Measurements from ENCODE around the gene GABBR1. TPM values are rescaled to one million over a fixed set of nuclear protein-coding genes. Genes with fewer than 3 reads are reported as not detected.

The GABBR1 gene
- total RNA-seq, 1 donor: 7.6 TPM

DNA sequence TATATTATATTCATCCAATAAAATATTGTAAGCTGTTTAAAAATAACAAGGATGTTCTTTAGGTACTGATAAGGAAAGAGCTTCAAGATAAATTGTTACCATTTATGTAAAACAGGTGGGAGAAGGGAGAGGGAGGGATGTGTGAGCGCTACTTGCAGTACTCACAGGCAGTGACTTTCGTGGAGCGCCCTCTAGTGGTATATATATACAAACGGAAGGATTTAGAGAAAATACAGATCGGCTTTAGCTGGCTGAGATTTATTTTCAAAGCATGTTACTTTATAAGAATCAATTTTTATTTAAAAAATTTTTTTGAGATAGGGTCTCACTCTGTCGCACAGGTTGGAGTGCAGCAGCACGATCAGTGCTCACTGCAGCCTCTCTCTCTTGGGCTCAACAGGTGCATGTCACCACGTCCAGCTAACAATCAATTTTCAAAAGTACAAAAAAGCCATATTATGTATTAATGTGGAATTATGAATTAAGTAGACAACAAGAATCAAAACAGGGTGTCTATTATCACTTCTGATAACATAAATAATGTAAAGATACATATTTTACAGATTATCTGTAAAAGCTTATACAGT lies 20.6 kb upstream of the GABBR1 start:
- Histone ChIP-seq H2AFZ (ENCODE audit: low read length) (no peak overlapping the region), H3K4me1 (ENCODE audit: insufficient read depth, low read length) (peaks cover 5% of the 10 kb centered on the region), H4K20me1 (ENCODE audit: insufficient read depth, low read length) (no peaks in the 10 kb centered on the region), H3K4me3 (ENCODE audit: insufficient read depth, low read length) (no peak overlapping the region), H3K9me3 (ENCODE audit: low read depth, low read length) (no peaks in the 10 kb centered on the region), H3K36me3 (ENCODE audit: insufficient read depth, low read length) (no peaks in the 10 kb centered on the region), H3K4me2 (ENCODE audit: insufficient read depth, low read length) (no peak overlapping the region), H3K27me3 (ENCODE audit: insufficient read depth, low read length) (peaks cover 12% of the 10 kb centered on the region), H3K27ac (ENCODE audit: low read depth, low read length) (no peak overlapping the region), H3K79me2 (ENCODE audit: insufficient read depth, low read length) (no peaks in the 10 kb centered on the region)
- DNase-seq (ENCODE audit: insufficient read length, low spot score, missing footprints): peak; percentile 91
- TF ChIP-seq, protein P1, sequence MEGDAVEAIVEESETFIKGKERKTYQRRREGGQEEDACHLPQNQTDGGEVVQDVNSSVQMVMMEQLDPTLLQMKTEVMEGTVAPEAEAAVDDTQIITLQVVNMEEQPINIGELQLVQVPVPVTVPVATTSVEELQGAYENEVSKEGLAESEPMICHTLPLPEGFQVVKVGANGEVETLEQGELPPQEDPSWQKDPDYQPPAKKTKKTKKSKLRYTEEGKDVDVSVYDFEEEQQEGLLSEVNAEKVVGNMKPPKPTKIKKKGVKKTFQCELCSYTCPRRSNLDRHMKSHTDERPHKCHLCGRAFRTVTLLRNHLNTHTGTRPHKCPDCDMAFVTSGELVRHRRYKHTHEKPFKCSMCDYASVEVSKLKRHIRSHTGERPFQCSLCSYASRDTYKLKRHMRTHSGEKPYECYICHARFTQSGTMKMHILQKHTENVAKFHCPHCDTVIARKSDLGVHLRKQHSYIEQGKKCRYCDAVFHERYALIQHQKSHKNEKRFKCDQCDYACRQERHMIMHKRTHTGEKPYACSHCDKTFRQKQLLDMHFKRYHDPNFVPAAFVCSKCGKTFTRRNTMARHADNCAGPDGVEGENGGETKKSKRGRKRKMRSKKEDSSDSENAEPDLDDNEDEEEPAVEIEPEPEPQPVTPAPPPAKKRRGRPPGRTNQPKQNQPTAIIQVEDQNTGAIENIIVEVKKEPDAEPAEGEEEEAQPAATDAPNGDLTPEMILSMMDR (IDR thresholded peaks at IDR 0.05; ENCODE audit: extremely low read depth, low read depth, low read length): peak; percentile 82

DNA sequence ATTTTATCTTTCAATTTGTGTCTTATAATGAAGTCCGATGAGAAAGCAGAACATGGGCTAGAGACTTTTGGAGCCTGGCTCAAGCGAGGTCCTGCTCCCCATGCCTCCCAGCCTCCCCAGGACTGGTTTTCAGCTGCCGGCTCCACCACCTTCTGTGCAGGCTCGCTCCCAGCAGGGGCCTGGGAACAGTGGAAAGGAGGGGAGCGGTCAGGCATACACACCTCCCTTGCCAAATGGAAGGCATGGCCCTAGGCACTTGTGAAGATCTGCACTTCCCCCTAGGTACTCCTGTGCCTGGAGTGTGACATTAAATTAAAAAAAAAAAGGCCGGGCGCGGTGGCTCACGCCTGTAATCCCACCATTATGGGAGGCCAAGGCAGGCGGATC lies 19.2 kb upstream of the GABBR1 start:
- Histone ChIP-seq H3K27me3 (ENCODE audit: insufficient read depth, low read length) (peaks cover 9% of the 10 kb centered on the region), H3K79me2 (ENCODE audit: insufficient read depth, low read length) (no peaks in the 10 kb centered on the region), H3K4me3 (ENCODE audit: insufficient read depth, low read length) (no peak overlapping the region), H3K36me3 (ENCODE audit: insufficient read depth, low read length) (no peaks in the 10 kb centered on the region), H3K4me1 (ENCODE audit: insufficient read depth, low read length) (peaks cover 5% of the 10 kb centered on the region), H3K9me3 (ENCODE audit: low read depth, low read length) (no peaks in the 10 kb centered on the region), H3K27ac (ENCODE audit: low read depth, low read length) (no peak overlapping the region), H4K20me1 (ENCODE audit: insufficient read depth, low read length) (no peaks in the 10 kb centered on the region), H2AFZ (ENCODE audit: low read length) (no peak overlapping the region), H3K4me2 (ENCODE audit: insufficient read depth, low read length) (no peak overlapping the region)
- TF ChIP-seq, protein P1 (IDR thresholded peaks at IDR 0.05; ENCODE audit: extremely low read depth, low read depth, low read length): no peak
- no peak for DNase-seq (ENCODE audit: insufficient read length, low spot score, missing footprints)

DNA sequence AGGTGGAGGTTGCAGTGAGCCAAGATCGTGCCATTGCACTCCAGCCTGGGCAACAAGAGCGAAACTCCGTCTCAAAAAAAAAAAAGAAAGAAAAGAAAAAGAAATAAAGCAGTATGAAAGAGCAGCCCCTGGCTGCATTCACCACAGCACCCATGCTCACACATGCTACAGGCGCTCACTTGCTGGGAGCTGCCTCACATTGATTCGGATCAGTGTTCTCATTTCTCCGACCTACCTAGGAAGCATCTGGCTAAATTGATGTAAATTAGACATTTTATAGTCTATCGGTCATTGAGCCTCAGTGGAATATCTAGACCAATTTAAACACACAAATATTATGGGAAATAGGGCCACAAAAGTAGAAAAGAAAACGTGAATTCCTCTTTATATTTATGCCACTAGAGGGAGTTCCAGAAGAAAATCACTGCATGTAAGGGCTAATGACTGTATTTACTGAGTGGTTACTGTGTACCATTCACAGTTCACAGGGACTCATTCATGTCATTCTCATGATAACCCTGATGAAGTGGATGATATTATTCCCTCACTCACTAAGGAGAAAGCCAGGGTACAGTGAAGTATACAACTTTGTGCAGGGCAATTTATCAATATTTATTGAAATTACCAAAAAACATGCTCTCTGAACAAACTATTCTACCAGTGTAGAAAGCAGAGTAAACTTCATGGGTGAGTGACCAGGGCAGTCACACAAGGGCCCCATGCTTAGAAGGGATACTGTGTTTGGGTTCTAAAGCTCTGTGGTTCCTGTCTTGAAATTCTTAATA lies 18.6 kb upstream of the GABBR1 start:
- peak; percentile 91 for DNase-seq (ENCODE audit: insufficient read length, low spot score, missing footprints)
- no peaks in the 10 kb centered on the region for H3K9me3 ChIP-seq (ENCODE audit: low read depth, low read length)
- H3K4me3 ChIP-seq (ENCODE audit: insufficient read depth, low read length): no peak overlapping the region
- no peak overlapping the region for H2AFZ ChIP-seq (ENCODE audit: low read length)
- H3K27me3 ChIP-seq (ENCODE audit: insufficient read depth, low read length): peaks cover 9% of the 10 kb centered on the region
- H3K27ac ChIP-seq (ENCODE audit: low read depth, low read length): no peak overlapping the region
- no peaks in the 10 kb centered on the region for H3K79me2 ChIP-seq (ENCODE audit: insufficient read depth, low read length)
- H4K20me1 ChIP-seq (ENCODE audit: insufficient read depth, low read length): no peaks in the 10 kb centered on the region
- TF ChIP-seq, protein P1 (IDR thresholded peaks at IDR 0.05; ENCODE audit: extremely low read depth, low read depth, low read length): peak; percentile 72
- peaks cover 5% of the 10 kb centered on the region for H3K4me1 ChIP-seq (ENCODE audit: insufficient read depth, low read length)
- no peaks in the 10 kb centered on the region for H3K36me3 ChIP-seq (ENCODE audit: insufficient read depth, low read length)
- no peak overlapping the region for H3K4me2 ChIP-seq (ENCODE audit: insufficient read depth, low read length)

All from osteoblast (primary cell).